GM23338 (cell line): ENCODE results near the gene ACTR1A. TPM values are rescaled to one million over a fixed set of nuclear protein-coding genes. Genes with fewer than 3 reads are reported as not detected.

Experiments used
- ATAC-seq: fragments of 200-7000 bp; cut with Tn5 transposase; 3 replicates; pipeline ENCODE4 v1.9.1; 2020
- DNase-seq: peaks from one replicate; pipeline ENCODE4 v3.0.0-alpha.2; 2015; ENCODE audit warnings: low spot score
- H2AFZ ChIP-seq: fragments of 200-600 bp; sonication (generic); 2 replicates; pipeline ENCODE4 v1.8.0; 2016; ENCODE audit warnings: antibody characterized with exemption, mild to moderate bottlenecking, moderate library complexity
- H3F3A ChIP-seq: fragments of 200-600 bp; sonication (generic); replicated peaks from 2 replicates; pipeline ENCODE4 v1.8.0; 2017; ENCODE audit warnings: antibody characterized with exemption, mixed run types, low read depth
- H3K27ac ChIP-seq: fragments of 200-600 bp; sonication (generic); 2 replicates; pipeline ENCODE4 v1.6.1; 2016; ENCODE audit warnings: low read depth
- H3K27me3 ChIP-seq: fragments of 200-600 bp; sonication (generic); 2 replicates; pipeline ENCODE4 v1.8.0; 2016; ENCODE audit warnings: mild to moderate bottlenecking, mixed run types, moderate library complexity; ENCODE audit not compliant: insufficient read depth
- H3K36me3 ChIP-seq: fragments of 200-600 bp; sonication (generic); 2 replicates; pipeline ENCODE4 v1.8.0; 2016; ENCODE audit warnings: mild to moderate bottlenecking; ENCODE audit not compliant: insufficient read depth
- H3K4me1 ChIP-seq: fragments of 200-600 bp; sonication (generic); 2 replicates; pipeline ENCODE4 v1.8.0; 2016; ENCODE audit warnings: mild to moderate bottlenecking, moderate library complexity; ENCODE audit not compliant: insufficient read depth
- H3K4me2 ChIP-seq: fragments of 200-600 bp; sonication (generic); 2 replicates; pipeline ENCODE4 v1.7.1; 2017; ENCODE audit warnings: mixed run types
- H3K4me3 ChIP-seq: fragments of 200-600 bp; sonication (generic); 2 replicates; pipeline ENCODE4 v1.6.1; 2016; ENCODE audit warnings: mixed run types
- H3K79me2 ChIP-seq: fragments of 200-600 bp; sonication (generic); replicated peaks from 2 replicates; pipeline ENCODE4 v1.8.0; 2017; ENCODE audit warnings: mild to moderate bottlenecking; ENCODE audit not compliant: insufficient read depth
- H3K9me2 ChIP-seq: fragments of 200-600 bp; sonication (generic); 2 replicates; pipeline ENCODE4 v1.8.0; 2017; ENCODE audit not compliant: insufficient read depth
- H4K20me1 ChIP-seq: fragments of 200-600 bp; sonication (generic); replicated peaks from 2 replicates; pipeline ENCODE4 v1.8.0; 2017; ENCODE audit warnings: mild to moderate bottlenecking; ENCODE audit not compliant: insufficient read depth
- H3K27ac Mint-ChIP-seq: 2 replicates; pipeline ENCODE4 v1.8.0; 2020; ENCODE audit warnings: inconsistent platforms, mild to moderate bottlenecking, moderate library complexity, mixed read lengths
- H3K27me3 Mint-ChIP-seq: 3 replicates; pipeline ENCODE4 v1.8.0; 2022; ENCODE audit warnings: low read depth, mild to moderate bottlenecking, moderate library complexity, mixed read lengths, inconsistent platforms; ENCODE audit not compliant: insufficient read depth, poor library complexity
- H3K36me3 Mint-ChIP-seq: 3 replicates; pipeline ENCODE4 v1.8.0; 2021; ENCODE audit warnings: low read depth, mild to moderate bottlenecking, inconsistent platforms, moderate library complexity, mixed read lengths
- H3K4me1 Mint-ChIP-seq: 3 replicates; pipeline ENCODE4 v1.8.0; 2020; ENCODE audit warnings: mild to moderate bottlenecking, inconsistent platforms, mixed read lengths
- H3K4me3 Mint-ChIP-seq: 3 replicates; pipeline ENCODE4 v1.8.0; 2021; ENCODE audit warnings: moderate library complexity, mild to moderate bottlenecking, inconsistent platforms, mixed read lengths
- H3K9me3 Mint-ChIP-seq: 3 replicates; pipeline ENCODE4 v1.8.0; 2020; ENCODE audit warnings: moderate library complexity, mild to moderate bottlenecking, inconsistent platforms, mixed read lengths
- CREB1 ChIP-seq: fragments of 250-450 bp; sonication (Bioruptor Pico); IDR thresholded peaks from 2 replicates; pipeline ENCODE4 v1.5.0; 2020; ENCODE audit warnings: low read depth, mild to moderate bottlenecking, moderate library complexity
- EZH2 ChIP-seq: fragments of 200-600 bp; sonication (generic); IDR thresholded peaks from one replicate; pipeline ENCODE4 v1.8.0; 2017; ENCODE audit warnings: antibody characterized with exemption, mild to moderate bottlenecking, low read depth; ENCODE audit not compliant: unreplicated experiment
- JUNB ChIP-seq: IDR thresholded peaks from one replicate; pipeline ENCODE4 v1.6.1; 2016; ENCODE audit warnings: antibody characterized with exemption; ENCODE audit not compliant: unreplicated experiment
- NANOG ChIP-seq: IDR thresholded peaks from 2 replicates; pipeline ENCODE4 v1.6.1; 2016; ENCODE audit warnings: antibody characterized with exemption, borderline replicate concordance
- POLR2AphosphoS5 ChIP-seq: IDR thresholded peaks from 2 replicates; pipeline ENCODE4 v1.6.1; 2016; ENCODE audit warnings: antibody characterized with exemption, low read depth
- REST ChIP-seq: IDR thresholded peaks from one replicate; pipeline ENCODE4 v1.6.1; 2018; ENCODE audit warnings: antibody characterized with exemption; ENCODE audit not compliant: unreplicated experiment
- STAT1 ChIP-seq: IDR thresholded peaks from one replicate; pipeline ENCODE4 v1.6.1; 2016; ENCODE audit warnings: antibody characterized with exemption; ENCODE audit not compliant: unreplicated experiment
- ZNF114 ChIP-seq: fragments of 250-450 bp; sonication (Bioruptor Pico); IDR thresholded peaks from 2 replicates; pipeline ENCODE4 v1.5.0; 2020; ENCODE audit warnings: mild to moderate bottlenecking, moderate library complexity
- polyA plus RNA-seq: library from polyadenylated mRNA; unstranded; fragments of >200 nt; fragmentation: Nextera tagmentation; extraction: Ambion mirVana; gene quantifications from 2 replicates; pipeline ENCODE4 v1.2.1, GENCODE V29; 2016
- total RNA-seq: library from RNA; depleted of rRNA; stranded (reverse); fragments of >200 nt; shearing (Covaris generic); gene quantifications from 2 replicates; pipeline ENCODE4 v1.2.3, GENCODE V29; 2014
- TF ChIP-seq, protein P1 (sequence below): fragments of 250-450 bp; sonication (Bioruptor Pico); IDR thresholded peaks from 2 replicates; pipeline ENCODE4 v1.5.0; 2020; ENCODE audit warnings: mild to moderate bottlenecking, moderate library complexity
- TF ChIP-seq, protein P2 (sequence below): IDR thresholded peaks from 2 replicates; pipeline ENCODE4 v1.6.1; 2016; ENCODE audit warnings: antibody characterized with exemption

Gene ACTR1A
- total and polyA plus RNA-seq, 2 experiments from 2014 or later: 39.4 to 101 TPM

DNA sequence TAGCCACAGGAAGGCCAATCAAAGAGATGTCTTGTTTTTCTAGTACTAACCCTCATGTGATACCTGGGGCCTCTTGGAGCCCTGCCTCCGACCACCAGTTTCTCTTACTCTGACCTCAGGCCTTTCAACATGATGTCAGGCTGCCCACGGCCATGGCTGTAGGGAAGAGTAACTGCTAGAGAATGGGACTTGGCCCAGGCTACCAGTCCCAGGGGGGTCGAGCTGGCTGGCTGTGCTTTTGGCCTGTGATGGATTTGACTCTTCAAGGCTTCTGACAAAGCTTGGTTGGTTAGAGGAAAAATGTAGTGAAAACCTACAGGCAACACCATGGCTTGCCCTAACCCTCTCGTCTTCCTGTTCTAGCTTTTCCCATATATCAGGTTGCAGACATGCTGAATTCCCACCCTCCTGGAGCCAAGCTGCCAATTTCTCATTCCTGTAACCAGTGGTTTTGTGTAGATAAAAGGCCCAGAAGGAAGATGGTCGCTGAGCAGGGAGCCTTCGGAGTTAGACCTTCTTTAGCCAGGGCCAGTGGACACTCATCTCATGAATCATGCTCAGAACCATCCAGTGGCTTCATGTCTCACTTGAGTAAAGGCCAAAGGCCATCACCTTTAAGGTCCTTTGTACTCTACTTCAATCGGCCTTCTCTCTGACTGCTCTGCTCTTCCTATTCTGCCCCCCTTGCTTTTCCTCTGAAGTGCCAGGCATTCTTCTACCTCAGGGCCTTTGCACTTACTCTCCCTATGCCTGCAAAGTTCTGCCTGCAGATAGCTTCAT is 20.9 kb upstream of the ACTR1A start (continued):
- TF ChIP-seq, protein P1, sequence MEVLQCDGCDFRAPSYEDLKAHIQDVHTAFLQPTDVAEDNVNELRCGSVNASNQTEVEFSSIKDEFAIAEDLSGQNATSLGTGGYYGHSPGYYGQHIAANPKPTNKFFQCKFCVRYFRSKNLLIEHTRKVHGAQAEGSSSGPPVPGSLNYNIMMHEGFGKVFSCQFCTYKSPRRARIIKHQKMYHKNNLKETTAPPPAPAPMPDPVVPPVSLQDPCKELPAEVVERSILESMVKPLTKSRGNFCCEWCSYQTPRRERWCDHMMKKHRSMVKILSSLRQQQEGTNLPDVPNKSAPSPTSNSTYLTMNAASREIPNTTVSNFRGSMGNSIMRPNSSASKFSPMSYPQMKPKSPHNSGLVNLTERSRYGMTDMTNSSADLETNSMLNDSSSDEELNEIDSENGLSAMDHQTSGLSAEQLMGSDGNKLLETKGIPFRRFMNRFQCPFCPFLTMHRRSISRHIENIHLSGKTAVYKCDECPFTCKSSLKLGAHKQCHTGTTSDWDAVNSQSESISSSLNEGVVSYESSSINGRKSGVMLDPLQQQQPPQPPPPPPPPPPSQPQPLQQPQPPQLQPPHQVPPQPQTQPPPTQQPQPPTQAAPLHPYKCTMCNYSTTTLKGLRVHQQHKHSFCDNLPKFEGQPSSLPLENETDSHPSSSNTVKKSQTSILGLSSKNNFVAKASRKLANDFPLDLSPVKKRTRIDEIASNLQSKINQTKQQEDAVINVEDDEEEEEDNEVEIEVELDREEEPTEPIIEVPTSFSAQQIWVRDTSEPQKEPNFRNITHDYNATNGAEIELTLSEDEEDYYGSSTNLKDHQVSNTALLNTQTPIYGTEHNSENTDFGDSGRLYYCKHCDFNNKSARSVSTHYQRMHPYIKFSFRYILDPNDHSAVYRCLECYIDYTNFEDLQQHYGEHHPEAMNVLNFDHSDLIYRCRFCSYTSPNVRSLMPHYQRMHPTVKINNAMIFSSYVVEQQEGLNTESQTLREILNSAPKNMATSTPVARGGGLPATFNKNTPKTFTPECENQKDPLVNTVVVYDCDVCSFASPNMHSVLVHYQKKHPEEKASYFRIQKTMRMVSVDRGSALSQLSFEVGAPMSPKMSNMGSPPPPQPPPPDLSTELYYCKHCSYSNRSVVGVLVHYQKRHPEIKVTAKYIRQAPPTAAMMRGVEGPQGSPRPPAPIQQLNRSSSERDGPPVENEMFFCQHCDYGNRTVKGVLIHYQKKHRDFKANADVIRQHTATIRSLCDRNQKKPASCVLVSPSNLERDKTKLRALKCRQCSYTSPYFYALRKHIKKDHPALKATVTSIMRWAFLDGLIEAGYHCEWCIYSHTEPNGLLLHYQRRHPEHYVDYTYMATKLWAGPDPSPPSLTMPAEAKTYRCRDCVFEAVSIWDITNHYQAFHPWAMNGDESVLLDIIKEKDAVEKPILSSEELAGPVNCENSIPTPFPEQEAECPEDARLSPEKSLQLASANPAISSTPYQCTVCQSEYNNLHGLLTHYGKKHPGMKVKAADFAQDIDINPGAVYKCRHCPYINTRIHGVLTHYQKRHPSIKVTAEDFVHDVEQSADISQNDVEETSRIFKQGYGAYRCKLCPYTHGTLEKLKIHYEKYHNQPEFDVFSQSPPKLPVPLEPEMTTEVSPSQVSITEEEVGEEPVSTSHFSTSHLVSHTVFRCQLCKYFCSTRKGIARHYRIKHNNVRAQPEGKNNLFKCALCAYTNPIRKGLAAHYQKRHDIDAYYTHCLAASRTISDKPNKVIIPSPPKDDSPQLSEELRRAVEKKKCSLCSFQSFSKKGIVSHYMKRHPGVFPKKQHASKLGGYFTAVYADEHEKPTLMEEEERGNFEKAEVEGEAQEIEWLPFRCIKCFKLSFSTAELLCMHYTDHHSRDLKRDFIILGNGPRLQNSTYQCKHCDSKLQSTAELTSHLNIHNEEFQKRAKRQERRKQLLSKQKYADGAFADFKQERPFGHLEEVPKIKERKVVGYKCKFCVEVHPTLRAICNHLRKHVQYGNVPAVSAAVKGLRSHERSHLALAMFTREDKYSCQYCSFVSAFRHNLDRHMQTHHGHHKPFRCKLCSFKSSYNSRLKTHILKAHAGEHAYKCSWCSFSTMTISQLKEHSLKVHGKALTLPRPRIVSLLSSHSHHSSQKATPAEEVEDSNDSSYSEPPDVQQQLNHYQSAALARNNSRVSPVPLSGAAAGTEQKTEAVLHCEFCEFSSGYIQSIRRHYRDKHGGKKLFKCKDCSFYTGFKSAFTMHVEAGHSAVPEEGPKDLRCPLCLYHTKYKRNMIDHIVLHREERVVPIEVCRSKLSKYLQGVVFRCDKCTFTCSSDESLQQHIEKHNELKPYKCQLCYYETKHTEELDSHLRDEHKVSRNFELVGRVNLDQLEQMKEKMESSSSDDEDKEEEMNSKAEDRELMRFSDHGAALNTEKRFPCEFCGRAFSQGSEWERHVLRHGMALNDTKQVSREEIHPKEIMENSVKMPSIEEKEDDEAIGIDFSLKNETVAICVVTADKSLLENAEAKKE (CRISPR knock-in tag): no peak
- no peak for TF ChIP-seq ZNF114 (CRISPR knock-in tag)
- TF ChIP-seq NANOG: no peak

GRCh38 chr10:102522874-102523249 is 20.4 kb upstream of the ACTR1A start:
- Mint-ChIP-seq H3K9me3 (no peaks in the 10 kb centered on the region), H3K36me3 (no peaks in the 10 kb centered on the region), H3K27ac (no peak overlapping the region), H3K4me3 (no peak overlapping the region), H3K27me3 (peaks cover 2% of the 10 kb centered on the region), H3K4me1 (no peaks in the 10 kb centered on the region)
- Histone ChIP-seq H3K4me2 (no peak overlapping the region), H3K27me3 (no peaks in the 10 kb centered on the region), H3K36me3 (no peaks in the 10 kb centered on the region), H3K4me1 (no peaks in the 10 kb centered on the region), H3K9me2 (no peaks in the 10 kb centered on the region), H3F3A (no peaks in the 10 kb centered on the region), H2AFZ (no peak overlapping the region), H3K4me3 (no peak overlapping the region), H3K27ac (no peak overlapping the region), H4K20me1 (no peaks in the 10 kb centered on the region; the same call in 1 of the 2 replicates), H3K79me2 (no peaks in the 10 kb centered on the region)
- no peak for DNase-seq
- ATAC-seq: no peak
- TF ChIP-seq CREB1 (CRISPR knock-in tag) (no peak), EZH2 (no peak), REST (no peak), JUNB (no peak), ZNF114 (CRISPR knock-in tag) (no peak), POLR2AphosphoS5 (no peak), STAT1 (no peak)
- TF ChIP-seq, protein P2, sequence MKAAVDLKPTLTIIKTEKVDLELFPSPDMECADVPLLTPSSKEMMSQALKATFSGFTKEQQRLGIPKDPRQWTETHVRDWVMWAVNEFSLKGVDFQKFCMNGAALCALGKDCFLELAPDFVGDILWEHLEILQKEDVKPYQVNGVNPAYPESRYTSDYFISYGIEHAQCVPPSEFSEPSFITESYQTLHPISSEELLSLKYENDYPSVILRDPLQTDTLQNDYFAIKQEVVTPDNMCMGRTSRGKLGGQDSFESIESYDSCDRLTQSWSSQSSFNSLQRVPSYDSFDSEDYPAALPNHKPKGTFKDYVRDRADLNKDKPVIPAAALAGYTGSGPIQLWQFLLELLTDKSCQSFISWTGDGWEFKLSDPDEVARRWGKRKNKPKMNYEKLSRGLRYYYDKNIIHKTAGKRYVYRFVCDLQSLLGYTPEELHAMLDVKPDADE: no peak
